GM20000 (cell line): Measurements from ENCODE around the gene HP1BP3.
A peak's percentile ranks its signal among the peaks of the same experiment; 100 is the strongest.
"Not testable (repeated sequence)": the region's sequence is repeated elsewhere in the genome, so short reads cannot be mapped to it uniquely, and the experiment has no call there.

Experiments used
- DNase-seq: peaks from one replicate; pipeline ENCODE4 v3.0.0; 2012; ENCODE audit warnings: low spot score
- CTCF ChIP-seq: IDR thresholded peaks from 2 replicates; pipeline ENCODE4 v1.5.1; 2012; ENCODE audit warnings: mild to moderate bottlenecking, control low read depth; ENCODE audit errors: extremely low read depth, missing control alignments

Gene HP1BP3

GRCh38 chr1:20790785-20791184 is 3.7 kb upstream of the HP1BP3 start:
- no peak for TF ChIP-seq CTCF

GRCh38 chr1:20789598-20789997 is 2.5 kb upstream of the HP1BP3 start:
- DNase-seq = not testable (repeated sequence)

More at GRCh38 chr1:20790785-20791184, 3.7 kb upstream of the HP1BP3 start:
- DNase-seq = no peak

DNA sequence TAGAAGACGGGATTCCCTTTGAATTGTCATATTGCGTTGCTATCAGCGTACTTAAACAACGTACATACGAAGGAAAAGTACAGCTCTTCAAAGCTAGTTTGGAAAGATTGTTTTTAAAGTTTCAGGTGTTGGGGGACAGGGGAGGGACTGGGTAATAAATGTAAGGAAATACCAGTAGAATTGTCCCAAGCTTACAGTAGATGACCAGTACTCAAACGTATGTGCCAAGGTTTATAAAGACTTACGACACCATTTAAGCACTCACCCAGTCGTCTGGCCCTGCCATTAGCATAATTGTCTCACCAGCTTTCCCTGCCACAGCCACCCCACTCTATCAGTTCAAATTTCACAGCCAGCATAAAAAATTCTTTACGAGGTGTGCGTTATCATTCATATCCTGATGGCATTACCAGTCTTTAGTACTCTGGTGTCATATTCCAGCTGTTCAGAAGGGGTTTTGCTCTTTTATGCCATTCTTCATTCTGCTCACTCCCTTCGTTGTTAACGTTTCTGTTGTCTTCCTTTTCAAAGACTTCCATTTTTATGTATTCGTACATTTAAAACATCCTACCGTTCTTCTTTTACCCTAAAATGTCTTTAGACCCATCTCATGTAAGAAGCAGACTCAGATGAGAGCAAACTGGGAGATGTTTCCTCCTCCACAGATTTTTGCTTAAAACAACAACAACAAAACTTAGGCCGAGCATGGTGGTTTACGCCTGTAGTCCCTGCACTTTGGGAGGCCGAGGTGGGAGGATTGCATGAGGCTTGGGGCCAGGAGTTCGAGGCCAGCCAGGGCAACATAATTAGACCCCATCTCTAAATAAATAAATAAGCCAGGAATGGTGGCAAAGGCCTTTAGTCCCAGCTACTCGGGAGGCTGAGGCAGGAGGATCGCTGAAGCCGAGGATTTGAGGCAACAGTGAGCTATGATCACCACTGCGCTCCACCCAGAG is 1.0 kb upstream of the HP1BP3 start:
- DNase-seq = no peak
- TF ChIP-seq CTCF = no peak

- DNase-seq = peak; percentile 99
- TF ChIP-seq CTCF = no peak
Observed at GRCh38 chr1:20786253-20787028, 666 bp downstream of the HP1BP3 start.

DNA sequence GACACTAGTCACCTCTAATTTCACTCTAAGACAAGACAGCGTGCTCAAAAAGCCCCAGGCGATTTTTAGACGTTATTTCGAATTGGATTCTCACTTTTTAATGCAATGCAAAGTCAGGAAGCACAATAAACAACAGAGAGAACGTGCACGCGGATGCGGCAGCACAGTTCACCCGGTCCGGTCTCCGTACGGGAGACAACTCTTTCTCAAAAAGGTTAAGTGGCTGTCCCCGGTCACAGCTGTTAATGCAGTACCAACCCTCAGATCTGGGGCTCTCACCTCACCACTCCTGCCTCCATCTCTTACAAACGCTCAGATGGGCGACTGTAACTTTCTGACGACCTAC is 1.2 kb downstream of the HP1BP3 start:
- no peak for TF ChIP-seq CTCF
- DNase-seq = no peak

DNA sequence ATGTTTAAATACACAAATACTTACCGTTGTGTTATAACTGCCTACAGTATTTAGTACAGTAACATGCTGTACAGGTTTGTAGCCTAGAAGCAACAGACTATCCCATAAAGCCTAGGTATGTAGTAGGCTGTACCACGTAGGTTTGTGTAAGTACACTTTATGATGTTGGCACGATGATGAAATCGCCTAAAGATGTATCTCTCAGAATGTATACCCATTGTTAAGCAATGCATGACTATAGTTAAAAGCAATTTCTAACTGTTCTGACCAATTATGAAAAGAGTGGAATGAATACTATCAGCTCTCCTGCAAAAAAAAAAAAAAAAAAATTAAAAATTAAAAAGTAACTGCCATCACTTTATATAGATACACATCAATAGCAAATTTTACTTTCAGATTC is 11.4 kb downstream of the HP1BP3 start:
- no peak for DNase-seq
- TF ChIP-seq CTCF = no peak

DNA sequence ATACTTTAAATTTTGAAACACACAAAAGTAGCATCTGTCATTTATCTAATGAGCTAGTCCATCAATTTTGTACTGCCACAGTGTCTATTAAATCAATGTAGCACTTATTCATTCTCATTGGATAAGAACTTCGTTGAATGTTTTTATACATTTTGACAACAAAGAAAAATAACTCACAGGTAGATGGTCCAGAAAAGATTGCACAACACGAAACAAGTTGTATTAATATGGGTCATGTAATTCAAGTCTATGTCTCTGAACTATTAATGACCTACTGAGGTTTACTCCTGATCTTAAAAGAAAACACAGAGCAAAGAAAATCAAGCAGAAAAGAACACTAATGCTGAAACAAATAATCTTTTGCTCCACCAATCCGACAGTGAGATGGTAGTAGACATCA is 15.3 kb downstream of the HP1BP3 start:
- TF ChIP-seq CTCF = no peak
- DNase-seq = no peak
